ENCODE measurements around the gene CASP8.

DNA sequence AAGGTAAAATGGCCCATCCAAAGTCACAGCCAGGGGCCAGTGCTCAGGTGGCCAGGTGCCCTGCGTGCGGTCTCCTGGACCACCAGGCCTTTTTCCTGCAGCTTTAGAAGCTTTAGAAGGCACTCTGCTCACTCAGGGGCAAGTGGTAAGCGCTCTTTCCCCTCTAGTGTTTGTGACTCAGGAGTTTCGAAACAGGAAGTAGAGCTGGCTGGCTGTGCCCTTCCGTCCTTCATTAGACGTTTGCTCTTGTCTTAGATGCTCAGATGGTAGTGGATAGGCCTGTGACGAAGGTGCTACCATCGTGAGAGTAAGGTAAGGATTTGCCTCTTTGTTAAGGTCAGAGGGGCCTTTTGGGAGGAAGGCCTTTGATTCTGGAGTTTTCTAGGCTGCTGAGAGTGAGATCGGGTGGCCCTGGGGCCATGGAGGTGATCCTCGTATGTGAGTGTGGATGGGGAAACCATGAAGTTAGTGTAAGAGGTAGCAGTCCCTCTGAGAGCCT, at the start of gene CASP8:
- TF ChIP-seq CTCF (IDR thresholded peaks at IDR 0.05; ENCODE audit: poor library complexity) (no peak), EZH2phosphoT487 (IDR thresholded peaks at IDR 0.05; ENCODE audit: low read depth, severe bottlenecking, unreplicated experiment) (no peak), EZH2 (IDR thresholded peaks at IDR 0.05; ENCODE audit: borderline replicate concordance) (no peak)

All from hepatocyte (in vitro differentiated cells).